Osteocyte (in vitro differentiated cells): ENCODE measurements around the gene CACNA1A. TPM values are rescaled to one million over a fixed set of nuclear protein-coding genes. Genes with fewer than 3 reads are reported as not detected.
"Not testable (repeated sequence)": the region's sequence is repeated elsewhere in the genome, so short reads cannot be mapped to it uniquely, and the experiment has no call there.

Experiments
- DNase-seq: peaks from one replicate; pipeline ENCODE4 v3.0.0; 2021; ENCODE audit warnings: mixed read lengths; ENCODE audit not compliant: unreplicated experiment; ENCODE audit errors: extremely low spot score
- H3K27ac Mint-ChIP-seq: one replicate; pipeline ENCODE4 v1.8.0; 2021; ENCODE audit warnings: mild to moderate bottlenecking, mixed read lengths; ENCODE audit not compliant: unreplicated experiment
- H3K27me3 Mint-ChIP-seq: one replicate; pipeline ENCODE4 v1.8.0; 2021; ENCODE audit warnings: mixed read lengths; ENCODE audit not compliant: unreplicated experiment
- H3K36me3 Mint-ChIP-seq: one replicate; pipeline ENCODE4 v1.8.0; 2021; ENCODE audit warnings: mixed read lengths; ENCODE audit not compliant: unreplicated experiment
- H3K4me1 Mint-ChIP-seq: one replicate; pipeline ENCODE4 v1.8.0; 2021; ENCODE audit warnings: mixed read lengths; ENCODE audit not compliant: unreplicated experiment
- H3K4me3 Mint-ChIP-seq: one replicate; pipeline ENCODE4 v1.8.0; 2021; ENCODE audit warnings: mild to moderate bottlenecking, moderate library complexity, mixed read lengths; ENCODE audit not compliant: unreplicated experiment
- H3K9me3 Mint-ChIP-seq: one replicate; pipeline ENCODE4 v1.8.0; 2021; ENCODE audit warnings: mixed read lengths; ENCODE audit not compliant: unreplicated experiment
- total RNA-seq: library from RNA; stranded (reverse); gene quantifications from 2 replicates; pipeline ENCODE4 v1.2.1, GENCODE V29; 2021
- TF ChIP-seq, protein P1 (sequence below): fragments of 200-600 bp; sonication (generic); IDR thresholded peaks from 2 replicates; pipeline ENCODE4 v1.5.0; 2021; ENCODE audit warnings: antibody characterized with exemption, mild to moderate bottlenecking, moderate library complexity

CACNA1A gene
- total RNA-seq, 1 donor from 2014 or later = 2.3 TPM

DNA sequence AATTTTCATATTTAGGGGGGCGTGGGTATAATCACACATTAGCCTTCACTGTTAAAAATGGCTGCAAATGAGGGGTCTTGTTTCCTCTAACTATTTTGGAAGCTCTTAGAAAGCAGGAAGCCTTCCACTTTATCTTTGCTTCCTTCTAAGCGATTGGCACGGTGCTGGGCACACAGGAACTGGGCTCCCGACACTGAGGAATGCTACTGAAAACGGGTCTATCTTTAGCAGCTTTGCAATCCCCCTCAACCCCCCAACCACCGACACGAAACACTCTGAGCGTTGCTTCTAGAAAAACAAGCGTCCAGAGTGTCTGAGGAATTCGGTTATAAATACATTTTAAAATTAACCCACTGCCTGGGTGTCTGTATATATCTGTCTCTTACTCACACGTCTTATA, 143.6 kb downstream of the CACNA1A start:
- TF ChIP-seq, protein P1, sequence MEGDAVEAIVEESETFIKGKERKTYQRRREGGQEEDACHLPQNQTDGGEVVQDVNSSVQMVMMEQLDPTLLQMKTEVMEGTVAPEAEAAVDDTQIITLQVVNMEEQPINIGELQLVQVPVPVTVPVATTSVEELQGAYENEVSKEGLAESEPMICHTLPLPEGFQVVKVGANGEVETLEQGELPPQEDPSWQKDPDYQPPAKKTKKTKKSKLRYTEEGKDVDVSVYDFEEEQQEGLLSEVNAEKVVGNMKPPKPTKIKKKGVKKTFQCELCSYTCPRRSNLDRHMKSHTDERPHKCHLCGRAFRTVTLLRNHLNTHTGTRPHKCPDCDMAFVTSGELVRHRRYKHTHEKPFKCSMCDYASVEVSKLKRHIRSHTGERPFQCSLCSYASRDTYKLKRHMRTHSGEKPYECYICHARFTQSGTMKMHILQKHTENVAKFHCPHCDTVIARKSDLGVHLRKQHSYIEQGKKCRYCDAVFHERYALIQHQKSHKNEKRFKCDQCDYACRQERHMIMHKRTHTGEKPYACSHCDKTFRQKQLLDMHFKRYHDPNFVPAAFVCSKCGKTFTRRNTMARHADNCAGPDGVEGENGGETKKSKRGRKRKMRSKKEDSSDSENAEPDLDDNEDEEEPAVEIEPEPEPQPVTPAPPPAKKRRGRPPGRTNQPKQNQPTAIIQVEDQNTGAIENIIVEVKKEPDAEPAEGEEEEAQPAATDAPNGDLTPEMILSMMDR = no peak
- H3K9me3 Mint-ChIP-seq = peaks cover 11% of the 10 kb centered on the region
- no peak for DNase-seq
- no peak overlapping the region for H3K4me3 Mint-ChIP-seq
- no peaks in the 10 kb centered on the region for H3K36me3 Mint-ChIP-seq
- H3K27ac Mint-ChIP-seq = no peak overlapping the region
- H3K4me1 Mint-ChIP-seq = no peaks in the 10 kb centered on the region
- H3K27me3 Mint-ChIP-seq = peaks cover 4% of the 10 kb centered on the region

DNA sequence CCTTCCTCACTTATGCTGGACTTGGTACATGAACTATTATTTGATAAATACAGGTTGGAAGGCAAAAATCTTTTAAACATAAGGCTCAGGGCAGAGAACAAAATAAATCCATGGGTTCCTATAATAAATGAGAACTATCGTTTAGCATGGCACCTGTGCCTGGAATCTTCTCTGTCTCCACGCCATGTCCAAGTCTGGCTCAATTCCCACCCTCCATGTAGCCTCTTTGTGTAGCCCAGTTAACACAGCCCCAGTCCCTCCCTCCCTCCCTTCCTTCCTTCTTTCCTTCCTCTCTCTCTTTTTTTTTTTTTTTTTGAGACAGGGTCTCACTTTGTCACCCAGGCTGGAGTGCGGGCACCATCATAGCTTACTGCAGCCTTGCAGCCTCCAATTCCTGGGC, 144.6 kb downstream of the CACNA1A start:
- H3K27me3 Mint-ChIP-seq, DNase-seq, H3K4me3 Mint-ChIP-seq, H3K36me3 Mint-ChIP-seq, H3K27ac Mint-ChIP-seq, H3K4me1 Mint-ChIP-seq: not testable (repeated sequence)
- peaks cover 11% of the 10 kb centered on the region for H3K9me3 Mint-ChIP-seq

DNA sequence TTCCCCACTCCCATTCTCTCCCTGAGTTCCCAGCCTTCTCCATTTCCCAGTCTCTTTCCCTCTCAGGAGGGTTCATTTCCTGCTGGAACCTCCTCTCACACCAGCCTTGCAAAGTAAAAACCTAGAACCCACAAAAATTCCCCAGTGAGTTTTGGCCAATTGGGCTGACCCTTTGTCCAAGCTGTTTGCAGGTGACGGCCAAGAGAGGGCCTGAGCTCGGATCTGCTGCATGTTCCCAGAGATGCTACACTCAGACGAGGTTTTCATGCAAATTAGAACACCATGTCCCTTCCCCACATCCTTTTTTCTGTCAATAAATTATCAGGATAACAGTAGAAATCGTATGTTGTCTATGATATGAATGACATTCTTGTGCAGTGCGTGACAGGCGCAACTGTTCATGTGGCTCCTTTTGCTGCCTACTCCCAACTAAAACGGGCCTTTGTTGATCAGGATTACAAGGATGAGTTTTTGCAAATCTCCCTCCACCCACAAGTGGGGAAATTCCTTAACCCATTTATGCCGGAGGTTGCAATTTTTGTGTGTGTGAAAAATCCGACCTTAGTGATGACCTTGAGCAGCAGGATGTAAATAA, 149.5 kb downstream of the CACNA1A start:
- no peaks in the 10 kb centered on the region for H3K27me3 Mint-ChIP-seq
- no peak overlapping the region for H3K27ac Mint-ChIP-seq
- no peaks in the 10 kb centered on the region for H3K4me1 Mint-ChIP-seq
- TF ChIP-seq, protein P1 = no peak
- H3K4me3 Mint-ChIP-seq = no peak overlapping the region
- DNase-seq = no peak
- peaks cover 11% of the 10 kb centered on the region for H3K9me3 Mint-ChIP-seq
- no peaks in the 10 kb centered on the region for H3K36me3 Mint-ChIP-seq

DNA sequence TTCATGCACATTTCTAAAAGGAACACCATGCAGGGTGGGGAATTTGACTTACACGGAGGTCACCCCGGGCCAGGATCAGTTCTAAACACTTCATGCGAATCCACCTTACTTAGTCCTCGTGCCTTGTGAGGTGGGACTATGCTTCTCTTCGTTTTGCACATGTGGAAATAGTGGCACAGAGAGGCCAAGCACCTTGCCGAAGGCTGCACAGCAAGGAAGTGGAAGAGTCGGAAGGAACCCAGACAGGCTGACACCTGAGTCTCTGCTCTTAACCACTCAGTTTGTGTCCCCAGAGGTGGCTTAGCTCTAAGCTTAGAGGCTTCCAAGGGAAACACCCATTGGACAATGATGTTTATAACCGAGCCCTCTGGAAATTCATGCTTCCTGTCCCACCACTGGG, 150.1 kb downstream of the CACNA1A start:
- H3K27me3 Mint-ChIP-seq = no peaks in the 10 kb centered on the region
- H3K4me3 Mint-ChIP-seq = no peak overlapping the region
- TF ChIP-seq, protein P1 = no peak

DNA sequence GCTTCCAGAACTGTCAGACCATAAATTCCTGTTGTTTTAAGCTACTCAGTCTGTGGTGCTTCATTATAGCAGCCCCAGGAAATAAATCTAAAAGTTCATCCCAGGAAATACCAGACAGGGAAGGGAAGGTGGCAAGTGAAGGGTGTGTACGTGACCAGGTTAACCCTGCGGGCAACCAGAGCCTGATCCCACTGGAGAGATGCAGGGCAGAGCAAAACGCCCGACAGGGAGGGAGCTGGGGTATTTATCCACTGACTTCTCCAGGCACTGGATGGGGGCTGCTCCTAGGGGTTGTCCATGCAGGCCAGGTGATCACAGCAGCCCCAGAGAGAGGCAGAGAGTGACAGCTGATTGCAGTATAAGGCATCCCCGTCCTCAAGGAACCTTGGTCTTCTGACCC, 150.9 kb downstream of the CACNA1A start:
- no peak overlapping the region for H3K27ac Mint-ChIP-seq
- no peak overlapping the region for H3K4me3 Mint-ChIP-seq
- H3K4me1 Mint-ChIP-seq = no peaks in the 10 kb centered on the region
- TF ChIP-seq, protein P1 = no peak
- DNase-seq = no peak
- no peaks in the 10 kb centered on the region for H3K36me3 Mint-ChIP-seq
- H3K9me3 Mint-ChIP-seq = peaks cover 15% of the 10 kb centered on the region
- no peaks in the 10 kb centered on the region for H3K27me3 Mint-ChIP-seq

More for the DNA sequence above, 150.1 kb downstream of the CACNA1A start:
- no peaks in the 10 kb centered on the region for H3K4me1 Mint-ChIP-seq
- no peak for DNase-seq
- H3K27ac Mint-ChIP-seq = no peak overlapping the region
- peaks cover 11% of the 10 kb centered on the region for H3K9me3 Mint-ChIP-seq
- H3K36me3 Mint-ChIP-seq = no peaks in the 10 kb centered on the region

DNA sequence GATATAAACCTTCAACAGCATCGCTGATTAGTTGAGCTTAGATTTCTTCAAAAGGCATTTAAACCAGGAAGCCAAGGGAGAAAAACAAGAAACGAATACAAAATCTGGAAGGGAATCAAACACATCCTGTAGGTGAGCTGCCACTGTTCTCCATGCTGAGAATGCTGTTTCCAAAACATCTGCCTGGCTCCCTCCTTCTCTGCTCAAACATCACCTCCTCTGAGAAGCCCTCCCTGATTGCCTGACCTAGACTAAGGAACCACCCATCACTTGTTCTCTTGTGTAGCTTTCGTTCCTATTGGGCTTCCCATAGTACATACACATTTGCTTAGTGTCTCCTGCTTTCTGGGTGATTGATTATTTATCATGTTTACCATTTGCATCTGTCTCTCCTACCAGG, 152.7 kb downstream of the CACNA1A start:
- H3K4me3 Mint-ChIP-seq = no peak overlapping the region
- peaks cover 4% of the 10 kb centered on the region for H3K9me3 Mint-ChIP-seq
- H3K27me3 Mint-ChIP-seq = no peaks in the 10 kb centered on the region
- DNase-seq = no peak
- H3K36me3 Mint-ChIP-seq = no peaks in the 10 kb centered on the region
- H3K27ac Mint-ChIP-seq = no peak overlapping the region
- TF ChIP-seq, protein P1 = no peak
- H3K4me1 Mint-ChIP-seq = no peaks in the 10 kb centered on the region
